NCI-H2029 treated with DMSO at 0.1 percent for 48 hours (cell line): ENCODE measurements around the gene IFRD2.
A peak's percentile ranks its signal among the peaks of the same experiment; 100 is the strongest.
"Not testable (repeated sequence)": the region's sequence is repeated elsewhere in the genome, so short reads cannot be mapped to it uniquely, and the experiment has no call there.

Experiments
- DNase-seq: peaks from one replicate; lab custom pipeline; 2025; lab: John Stamatoyannopoulos, UW

IFRD2 gene

DNA sequence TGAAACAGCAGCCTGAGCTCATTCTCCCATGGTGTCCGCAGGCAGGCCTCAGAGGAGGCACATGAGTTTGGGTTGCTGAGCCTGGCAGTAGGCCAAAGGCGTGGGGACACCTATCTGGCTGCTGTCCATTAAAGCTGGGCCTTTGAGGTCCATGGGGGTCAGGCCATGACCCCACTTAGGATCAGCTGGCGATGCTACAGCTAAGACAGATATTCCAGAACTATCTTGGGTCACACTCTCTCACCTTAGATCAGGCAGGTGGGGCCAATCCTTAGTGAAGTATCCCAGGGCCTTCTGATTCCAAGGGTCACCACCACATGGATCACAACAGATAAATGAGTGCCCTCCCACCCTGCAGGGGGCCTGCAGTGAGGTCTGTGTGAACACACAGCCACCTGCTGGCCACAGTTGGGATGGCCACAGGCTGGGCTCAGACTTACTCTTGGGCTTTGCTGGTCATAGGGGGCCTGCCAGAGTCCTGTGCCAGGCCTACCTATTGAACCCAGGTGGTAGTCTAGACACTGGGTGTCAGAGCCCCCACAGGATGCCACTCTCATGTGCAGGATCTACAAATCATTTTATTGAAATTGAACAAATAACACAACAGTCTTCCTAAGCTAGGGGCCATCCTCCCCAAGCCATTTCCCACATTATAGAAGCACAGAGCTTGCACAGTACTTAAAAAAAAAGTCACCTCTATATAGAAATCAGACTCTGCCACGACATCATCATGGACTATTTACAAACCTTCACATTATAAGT lies 32.3 kb upstream of the IFRD2 start:
- DNase-seq: no peak

DNA sequence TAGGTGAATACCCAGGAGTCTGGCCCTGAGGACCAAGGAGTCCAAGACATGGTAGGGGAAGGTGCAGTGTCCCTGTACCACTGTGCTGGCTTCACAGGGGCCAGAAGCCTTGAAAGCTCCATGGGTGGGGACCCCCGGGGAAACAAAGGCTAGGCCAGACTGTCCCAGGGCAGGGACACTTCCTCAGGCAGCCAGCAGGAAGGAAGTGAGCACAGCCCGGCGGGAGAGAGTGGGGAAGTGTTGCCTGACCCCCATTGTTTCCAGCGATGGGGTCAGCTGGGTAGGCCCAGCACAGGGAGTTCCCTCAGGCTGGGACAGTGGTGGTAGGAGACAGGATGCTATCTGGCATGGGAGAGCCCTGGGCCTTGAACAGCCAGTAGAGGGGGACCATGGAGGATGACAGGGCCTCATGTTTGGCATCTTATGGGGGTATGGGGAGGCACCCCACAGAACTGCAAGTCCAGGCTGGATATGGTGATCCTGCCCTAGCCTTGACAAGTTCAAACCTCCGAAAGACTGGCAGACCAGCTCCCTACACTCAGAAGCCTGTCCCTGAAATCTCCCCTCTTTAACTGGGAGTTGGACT lies 31.5 kb upstream of the IFRD2 start:
- DNase-seq: no peak

DNA sequence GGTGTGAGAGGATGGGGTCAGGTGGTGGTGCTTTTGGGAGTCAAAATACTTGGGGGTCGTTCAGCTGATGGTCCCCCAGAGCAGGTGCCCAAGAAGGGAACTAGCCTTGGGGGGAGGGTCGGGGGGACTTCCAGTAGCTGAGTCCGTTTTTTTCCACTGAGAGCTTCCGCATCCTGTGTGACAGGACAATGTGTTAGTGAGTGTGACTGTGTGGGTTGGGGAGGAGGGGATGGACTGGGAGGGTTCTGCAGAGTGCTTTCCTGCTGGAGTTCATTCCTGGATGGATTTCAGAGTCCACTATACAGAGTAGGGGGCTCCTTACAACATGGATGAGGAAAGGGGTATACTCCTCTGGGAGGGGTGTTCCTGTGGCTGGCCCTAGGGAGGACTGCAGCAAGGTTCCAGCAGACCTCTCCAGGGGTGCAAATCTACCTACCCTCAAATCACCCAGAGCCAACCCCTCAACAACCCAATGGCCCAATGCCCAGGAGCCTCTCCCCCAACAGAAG lies 30.9 kb upstream of the IFRD2 start:
- no peak for DNase-seq

DNA sequence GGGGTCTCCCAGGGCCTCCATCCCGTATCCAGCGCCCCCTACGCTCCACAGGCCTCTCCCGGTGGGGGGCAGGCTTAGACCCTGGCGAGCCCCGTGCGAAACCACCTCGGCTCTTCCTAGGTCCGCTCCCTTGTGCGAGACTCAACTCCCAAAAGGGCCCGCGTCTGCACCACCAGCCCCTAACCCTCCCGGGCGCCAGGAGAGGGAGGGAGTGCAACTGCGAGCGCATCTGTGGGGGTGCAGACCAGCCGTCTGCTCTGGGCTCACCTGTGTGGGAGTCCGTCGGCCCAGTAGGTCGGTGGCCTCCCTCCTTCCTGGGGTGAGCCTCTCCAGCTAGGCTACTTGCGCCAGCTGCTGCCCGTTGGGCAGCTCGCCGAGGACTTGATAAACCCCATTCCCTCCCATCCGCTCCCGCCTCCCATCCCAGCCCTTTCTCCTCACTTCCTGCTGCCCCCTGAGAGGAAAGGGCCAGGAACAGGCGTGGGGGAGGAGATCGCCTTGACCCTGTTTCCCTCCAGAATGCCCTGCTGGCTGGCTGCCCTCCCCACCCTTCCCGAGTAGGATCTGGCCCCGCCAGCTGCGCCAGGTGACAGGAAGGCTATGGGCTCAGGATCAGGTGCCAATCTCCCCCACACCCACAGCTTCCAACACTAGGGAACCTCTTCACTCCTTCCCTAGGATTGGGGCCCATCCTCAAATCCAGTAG lies 30.3 kb upstream of the IFRD2 start, which contains the start of gene HYAL2:
Gene HYAL2 (minus strand): TSS at position 360 of the 706 bp plus-strand sequence. CDS start 2,256 bp downstream, outside the sequence.
- peak; percentile 25 for DNase-seq

DNA sequence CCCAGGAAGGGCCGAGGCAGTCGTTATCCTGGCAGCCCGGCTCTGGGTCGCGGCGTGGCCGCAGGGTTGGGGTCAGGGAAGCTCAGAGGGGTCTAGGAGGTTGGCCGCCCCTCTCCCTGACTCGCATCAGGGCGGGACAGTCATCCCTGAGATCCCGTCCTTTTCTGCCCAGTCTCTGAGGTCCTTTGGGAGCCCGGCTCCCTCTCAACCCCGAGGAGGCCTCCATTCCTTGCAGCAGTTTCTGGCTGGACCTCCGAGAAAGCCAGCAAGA lies 29.8 kb upstream of the IFRD2 start:
- no peak for DNase-seq

DNA sequence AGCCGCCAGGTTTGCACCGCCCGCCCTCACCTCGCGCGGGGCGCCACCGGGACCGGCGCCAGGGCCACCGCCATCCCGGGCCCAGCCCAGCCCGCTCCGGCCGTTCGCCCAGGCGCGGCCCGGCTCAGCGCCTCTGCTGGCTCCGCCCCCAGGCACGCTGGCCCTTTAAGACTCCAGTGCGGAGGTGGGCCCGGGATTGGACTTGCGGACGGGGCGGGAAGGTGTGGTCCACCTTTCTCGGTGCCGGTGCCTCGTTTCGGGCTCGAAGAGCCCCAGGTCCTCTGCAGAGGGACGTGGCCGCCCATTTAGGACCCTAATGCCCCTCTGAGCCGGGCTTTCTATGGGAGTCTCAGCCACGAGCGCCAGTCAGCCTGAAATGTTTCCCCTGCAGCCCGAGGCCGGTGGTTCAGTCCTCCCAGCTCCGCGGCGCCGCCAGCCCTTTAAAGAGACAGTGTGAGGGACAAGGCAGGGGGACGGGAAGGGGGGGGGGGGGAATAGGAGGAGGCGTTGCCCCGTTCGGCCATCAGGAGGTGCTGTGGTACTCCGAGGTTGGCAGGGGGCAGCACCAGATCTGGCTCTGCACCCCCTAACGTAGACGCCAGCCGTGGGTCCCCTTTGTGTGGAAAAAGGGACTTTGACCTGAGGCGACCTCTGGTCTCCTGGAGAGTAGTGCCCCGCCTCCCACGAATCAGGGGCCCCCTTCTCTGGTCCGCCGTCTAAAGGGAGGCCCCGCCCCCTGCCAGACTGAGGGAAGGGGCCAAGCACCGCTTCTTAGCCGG lies 29.3 kb upstream of the IFRD2 start:
- DNase-seq: peak; percentile 53

DNA sequence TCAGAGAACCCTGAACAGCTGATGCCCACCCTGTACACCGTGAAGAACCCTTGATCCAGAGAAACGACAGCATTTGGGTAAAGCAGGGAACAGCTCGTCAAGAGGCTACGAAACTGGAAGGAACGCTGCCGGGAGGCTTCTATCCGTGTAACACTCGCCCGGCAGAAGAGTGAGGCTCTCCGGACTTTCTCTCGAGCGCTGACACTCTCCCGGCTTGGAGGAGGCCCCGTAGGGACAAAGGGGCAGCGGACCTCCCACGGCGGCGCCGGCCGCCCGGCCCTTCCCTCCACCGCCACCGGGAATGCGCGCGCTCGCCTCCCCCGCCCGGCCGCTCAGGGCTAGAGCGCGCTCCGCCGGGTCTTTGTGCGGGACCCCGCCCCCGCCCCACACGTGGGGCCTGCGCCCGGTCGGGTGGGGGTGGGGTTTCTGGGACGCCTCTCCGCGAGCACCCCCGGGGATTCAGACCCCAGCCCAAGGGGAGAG lies 28.7 kb upstream of the IFRD2 start:
- DNase-seq: no peak

DNA sequence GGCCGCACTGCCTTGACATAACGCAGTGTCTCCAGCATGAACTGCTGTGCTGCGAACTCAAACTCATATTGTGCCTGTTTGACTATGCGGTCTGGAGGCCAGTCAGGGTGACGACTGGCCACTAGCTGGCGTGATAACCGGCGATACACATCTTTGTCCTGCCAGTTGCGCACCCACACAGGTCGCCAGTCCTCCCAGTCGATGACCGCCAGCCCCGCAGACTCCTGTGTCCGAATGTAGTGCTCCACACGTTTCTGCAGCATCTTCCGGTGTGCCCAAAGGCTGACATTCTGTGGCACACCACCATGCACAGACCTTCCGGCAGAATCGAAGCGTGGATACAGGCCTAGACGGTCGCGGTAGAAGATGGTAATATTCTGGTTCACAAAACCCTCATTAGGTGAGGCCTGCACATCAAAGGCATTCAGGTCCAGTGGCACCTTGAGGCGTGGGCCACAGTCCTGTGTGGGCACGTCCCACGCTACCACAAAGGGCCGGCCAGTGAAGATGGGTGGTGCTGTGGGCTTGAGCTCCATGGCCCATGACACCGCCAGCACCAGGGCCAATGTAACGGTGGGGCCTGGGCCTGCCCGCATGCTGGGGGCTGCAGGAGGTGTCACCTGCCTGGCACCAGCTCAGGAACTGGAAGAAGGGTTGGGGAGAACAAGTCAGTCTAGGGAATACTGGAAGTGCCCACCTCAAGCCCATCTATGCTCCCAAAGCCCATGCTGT lies 27.8 kb upstream of the IFRD2 start:
- no peak for DNase-seq

DNA sequence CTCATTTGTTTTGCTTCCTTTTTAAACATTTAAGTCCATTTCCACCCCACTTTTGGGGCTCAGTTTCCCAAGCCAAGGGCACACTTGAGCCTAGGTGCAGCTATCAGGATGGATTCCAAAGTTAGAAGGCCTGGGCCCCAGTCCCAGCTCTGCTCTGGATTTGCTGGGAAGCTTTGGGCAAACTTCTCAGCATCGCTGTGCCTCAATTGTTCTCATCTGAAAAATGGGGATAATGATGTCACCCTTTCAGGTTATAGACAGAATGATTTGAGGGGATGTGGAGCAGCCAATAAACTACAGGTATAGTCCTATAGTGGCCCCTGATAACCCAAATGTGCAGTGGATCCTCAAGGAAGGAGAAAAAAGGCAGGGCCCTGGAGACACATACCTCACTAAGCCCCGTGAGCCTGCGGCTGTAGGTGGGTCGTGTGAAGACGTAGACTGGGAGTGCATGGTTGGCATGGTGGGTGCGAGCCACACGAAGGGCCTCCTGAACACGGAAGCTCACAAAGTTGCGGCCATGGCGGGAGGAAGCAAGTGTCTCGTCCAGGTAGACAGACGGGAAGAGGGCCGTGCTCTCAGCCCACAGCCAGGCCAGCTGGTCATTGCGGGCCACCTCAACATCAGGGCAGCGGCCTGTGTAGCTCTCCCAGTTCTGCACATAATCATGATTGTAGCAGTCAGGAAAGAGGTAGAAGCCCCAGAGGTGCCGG lies 27.1 kb upstream of the IFRD2 start:
- DNase-seq: no peak

DNA sequence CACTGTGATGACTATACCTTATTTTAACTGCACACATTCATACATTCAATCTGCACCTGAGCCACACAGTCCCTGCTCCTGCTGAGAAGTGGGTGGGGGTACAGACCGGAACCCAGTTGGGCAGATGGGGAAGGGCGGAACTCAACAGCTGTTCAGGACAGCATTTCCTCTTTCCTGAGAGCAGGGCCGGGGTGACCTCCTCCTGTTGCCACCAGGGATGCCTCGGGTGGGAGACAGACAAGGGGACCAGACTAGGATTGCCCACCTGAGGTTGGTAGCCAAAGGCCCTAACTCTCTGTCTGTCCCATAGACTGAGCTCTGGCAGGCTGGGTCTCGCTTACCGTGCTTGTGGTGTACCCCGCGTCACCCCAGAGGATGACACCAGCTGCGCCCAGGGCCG lies 26.4 kb upstream of the IFRD2 start:
- no peak for DNase-seq

DNA sequence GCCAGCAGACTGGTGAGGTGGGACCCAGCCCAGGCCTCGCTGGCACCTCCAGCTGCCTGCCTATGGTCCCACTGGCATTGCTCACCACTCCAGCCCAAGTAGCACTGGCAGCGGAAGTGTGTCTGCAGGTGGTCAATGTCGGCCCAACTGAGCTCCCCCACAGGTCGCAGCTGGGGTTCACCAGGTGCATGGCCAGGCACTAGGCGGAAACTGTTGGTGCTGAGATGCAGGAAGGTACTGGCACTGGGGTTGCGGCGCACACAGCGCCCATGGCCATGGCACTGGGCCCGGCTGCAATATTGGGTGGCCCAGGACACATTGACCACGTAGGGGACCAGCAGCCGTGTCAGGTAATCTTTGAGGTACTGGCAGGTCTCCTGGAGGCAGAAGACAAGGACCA lies 25.9 kb upstream of the IFRD2 start:
- no peak for DNase-seq

DNA sequence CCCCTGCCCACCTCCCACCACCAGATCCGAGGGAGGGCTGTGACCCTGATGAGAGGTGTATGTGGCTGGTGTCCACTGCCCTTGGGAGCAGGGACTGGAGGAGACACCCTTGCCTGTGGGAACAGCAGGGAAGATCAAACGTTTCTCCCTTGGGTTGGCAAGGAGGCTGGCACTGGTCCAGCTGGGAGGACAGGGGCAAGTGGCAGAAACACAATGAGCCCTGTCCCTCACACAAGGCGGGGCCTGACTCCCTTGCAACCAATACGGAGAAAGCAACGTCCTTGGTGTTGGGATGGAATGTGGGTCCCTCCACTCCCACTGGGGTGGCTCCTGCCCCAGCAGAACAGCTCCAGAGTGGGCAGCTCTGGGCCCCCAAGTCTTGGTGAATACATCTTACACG lies 25.1 kb upstream of the IFRD2 start:
- DNase-seq: no peak

DNA sequence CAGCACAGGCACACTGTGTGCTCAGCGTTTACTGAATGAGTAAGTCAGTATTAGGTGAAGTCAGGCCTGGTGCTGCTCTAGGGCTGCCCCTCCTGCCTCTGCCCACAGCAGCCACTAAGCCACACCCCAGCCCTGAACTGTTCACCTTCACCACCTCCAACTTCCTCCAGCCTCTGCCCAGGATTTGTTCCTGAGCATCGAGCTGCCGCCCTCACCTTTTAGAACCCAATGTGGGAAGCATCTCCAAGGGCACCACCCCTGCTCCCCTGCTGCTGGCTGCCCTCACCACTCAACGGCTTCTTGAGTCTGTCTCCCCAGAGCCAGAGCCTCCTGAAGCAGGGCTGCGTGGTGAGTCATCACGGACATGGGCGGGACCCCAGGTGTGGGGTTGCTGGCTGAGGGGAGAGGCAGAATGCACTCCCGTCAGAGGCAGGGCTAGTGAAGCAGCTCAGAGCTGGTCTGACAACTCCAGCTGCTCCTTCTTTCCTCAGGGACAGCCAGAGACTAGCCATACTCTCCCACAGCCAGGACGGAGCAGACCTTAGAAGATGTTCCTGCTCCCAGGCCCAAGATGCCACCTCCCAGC lies 24.5 kb upstream of the IFRD2 start:
- DNase-seq: no peak

DNA sequence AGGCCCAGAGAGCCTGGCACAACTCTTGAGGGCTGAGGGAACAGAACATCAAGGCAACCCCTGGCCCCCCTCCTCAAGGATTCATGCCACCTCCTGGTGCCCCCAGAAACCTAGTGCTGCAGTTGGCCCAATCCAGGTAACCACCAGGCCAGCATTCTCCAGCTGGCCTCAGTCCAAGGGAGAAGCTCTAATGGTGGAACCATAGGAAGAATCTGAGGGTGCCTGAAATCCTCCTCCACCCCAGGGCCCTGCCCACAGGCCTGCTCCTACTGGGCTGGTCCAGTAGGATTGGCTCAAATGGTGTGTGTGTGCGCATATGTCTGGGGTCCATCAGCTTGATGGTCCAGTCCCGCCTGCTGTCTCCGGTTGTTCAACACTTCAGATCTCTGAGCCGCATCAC lies 22.6 kb upstream of the IFRD2 start:
- no peak for DNase-seq

DNA sequence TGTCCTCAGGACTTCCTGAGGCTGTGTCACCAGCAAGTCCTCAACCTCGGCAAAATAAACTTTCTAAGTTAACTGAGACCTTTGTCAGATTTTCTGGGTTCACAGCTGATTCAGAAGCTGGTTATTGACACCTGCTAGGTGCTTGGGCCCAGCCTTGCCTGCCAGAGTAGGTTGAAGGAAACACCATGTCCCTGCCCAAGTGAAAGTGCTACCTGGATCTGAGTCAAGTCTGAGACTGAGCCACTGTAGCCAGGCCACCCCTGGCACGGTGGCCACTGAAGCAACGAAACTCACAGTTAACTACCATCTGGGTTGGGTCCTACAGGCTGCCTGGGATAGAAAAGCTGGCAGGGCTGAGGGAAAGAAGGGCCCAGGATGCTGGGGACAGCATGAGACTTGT lies 22.1 kb upstream of the IFRD2 start:
- no peak for DNase-seq

DNA sequence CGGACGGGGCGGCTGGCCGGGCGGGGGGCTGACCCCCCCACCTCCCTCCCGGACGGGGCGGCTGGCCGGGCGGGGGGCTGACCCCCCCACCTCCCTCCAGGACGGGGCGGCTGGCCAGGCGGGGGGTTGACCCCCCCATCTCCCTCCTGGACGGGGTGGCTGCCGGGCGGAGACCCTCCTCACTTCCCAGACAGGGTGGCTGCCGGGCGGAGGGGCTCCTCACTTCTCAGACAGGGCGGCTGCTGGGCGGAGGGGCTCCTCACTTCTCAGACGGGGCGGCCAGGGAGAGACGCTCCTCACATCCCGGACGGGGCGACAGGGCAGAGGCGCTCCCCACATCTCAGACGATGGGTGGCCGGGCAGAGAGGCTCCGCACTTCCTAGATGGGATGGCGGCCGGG lies 19.8 kb upstream of the IFRD2 start:
- not testable (repeated sequence) for DNase-seq

DNA sequence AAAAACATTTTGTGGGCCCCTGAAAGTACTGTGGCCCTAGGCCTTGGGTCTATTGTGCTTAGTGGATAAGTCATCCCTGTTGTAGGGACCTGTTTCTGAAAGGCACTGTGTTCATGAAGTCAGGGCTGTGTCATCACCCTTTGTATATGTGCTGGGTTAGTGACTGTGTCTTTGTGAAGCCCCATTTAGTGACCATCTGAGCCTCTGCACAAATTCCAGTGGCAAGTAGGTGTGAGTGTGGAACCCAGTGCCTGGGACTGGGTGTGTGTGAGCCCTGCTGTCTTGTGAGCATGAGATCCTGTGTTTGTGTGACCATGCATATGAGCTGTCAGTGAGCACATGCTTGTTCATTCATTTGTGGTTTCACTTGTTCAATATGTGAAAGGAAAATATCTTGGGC lies 12.4 kb upstream of the IFRD2 start:
- DNase-seq: no peak

DNA sequence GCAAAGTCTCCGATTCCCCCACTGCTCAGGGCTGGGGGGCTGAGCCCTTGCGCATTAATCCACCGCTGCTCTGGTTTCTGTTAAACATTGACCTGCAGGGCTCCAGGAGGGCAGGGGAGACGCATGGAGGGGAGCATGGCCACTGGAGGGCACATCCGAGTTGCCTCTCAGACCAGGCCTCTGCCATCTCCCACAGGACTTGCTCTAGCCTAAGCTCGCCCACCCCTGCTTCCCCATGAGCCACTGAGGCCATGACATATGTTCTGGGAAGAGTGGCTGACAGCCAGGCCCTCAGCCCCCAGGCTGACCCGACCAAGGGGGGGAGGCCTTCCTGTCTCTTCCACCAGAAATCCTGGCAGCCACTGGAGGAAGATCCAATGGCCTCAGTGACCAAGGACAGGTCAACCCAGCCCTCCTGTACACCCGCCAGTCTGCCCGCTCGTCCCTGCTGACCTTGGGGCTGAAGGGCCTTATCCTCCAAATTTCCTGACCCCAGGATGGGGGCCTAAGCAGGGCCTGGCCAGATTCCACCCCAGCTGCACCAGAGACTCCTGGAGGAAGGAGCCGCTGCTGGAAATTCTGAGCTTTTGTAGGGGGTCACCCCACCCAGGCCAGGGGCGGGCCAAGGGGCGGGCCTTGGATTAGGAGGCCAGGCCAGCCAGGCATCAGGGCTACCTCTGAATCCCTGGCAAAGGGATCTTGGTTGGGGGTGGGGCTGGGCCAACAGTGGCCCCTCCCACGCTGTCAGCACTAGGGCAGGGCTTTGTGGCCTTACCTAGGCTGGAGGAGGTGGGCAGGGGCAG lies 11.0 kb upstream of the IFRD2 start, which contains the start of gene HYAL1:
Gene HYAL1 (minus strand): TSS at position 562 of the 803 bp plus-strand sequence. CDS start 618 bp downstream, outside the sequence.
- no peak for DNase-seq
